K562 (cell line): ENCODE data around the gene ETS2. TPM values are rescaled to one million over a fixed set of nuclear protein-coding genes. Genes with fewer than 3 reads are reported as not detected.

Source experiments
- BRD4 ChIP-seq: fragments of 200-600 bp; sonication (generic); IDR thresholded peaks from 2 replicates; pipeline ENCODE4 v1.6.1; 2017; ENCODE audit warnings: inconsistent platforms
- EP300 ChIP-seq: IDR thresholded peaks from 2 replicates; pipeline ENCODE4 v1.6.1; 2012; ENCODE audit warnings: low read length, improper control_type of control experiment
- GABPB2 ChIP-seq: fragments of 250-450 bp; sonication (Bioruptor Pico); conservative IDR thresholded peaks from 2 replicates; pipeline ENCODE4 v1.5.1; 2021; ENCODE audit warnings: mild to moderate bottlenecking
- KLF13 ChIP-seq: fragments of 450-650 bp; IDR thresholded peaks from 2 replicates; pipeline ENCODE4 v1.6.1; 2016; ENCODE audit warnings: missing genetic modification characterization, low read depth, mild to moderate bottlenecking, missing compliant biosample characterization, moderate library complexity, borderline replicate concordance
- KLF6 ChIP-seq: fragments of 250-450 bp; sonication (Bioruptor Pico); IDR thresholded peaks from 2 replicates; pipeline ENCODE4 v1.4.0; 2020; ENCODE audit warnings: mild to moderate bottlenecking, moderate library complexity, borderline replicate concordance
- MCM5 ChIP-seq: fragments of 450-650 bp; IDR thresholded peaks from 2 replicates; pipeline ENCODE4 v1.6.1; 2016; ENCODE audit warnings: low read depth
- NCOA6 ChIP-seq: fragments of 450-650 bp; IDR thresholded peaks from 2 replicates; pipeline ENCODE4 v1.6.1; 2017; ENCODE audit warnings: mild to moderate bottlenecking
- NELFE ChIP-seq: IDR thresholded peaks from 2 replicates; pipeline ENCODE4 v1.6.1; 2011; ENCODE audit warnings: mild to moderate bottlenecking; ENCODE audit not compliant: insufficient read depth, insufficient read length
- RBBP5 ChIP-seq: fragments of 200-600 bp; sonication (generic); IDR thresholded peaks from 2 replicates; pipeline ENCODE4 v1.6.1; 2012; ENCODE audit warnings: borderline replicate concordance, mild to moderate bottlenecking, low read length, control low read depth, inconsistent platforms; ENCODE audit not compliant: insufficient read depth, poor library complexity, severe bottlenecking
- YY1 ChIP-seq, 3 experiments: IDR thresholded peaks; 2 replicates each; pipeline ENCODE4 v1.6.1; 2011; ENCODE audit warnings: low read length in 2 of 3, mild to moderate bottlenecking in 2 of 3, moderate library complexity in 2 of 3, borderline replicate concordance in 1 of 3, control low read depth in 1 of 3, low read depth in 1 of 3; ENCODE audit not compliant: insufficient read depth in 3 of 3, insufficient replicate concordance in 2 of 3, control insufficient read depth in 1 of 3, insufficient read length in 1 of 3; ENCODE audit errors: extremely low read depth in 1 of 3
- ZNF165 ChIP-seq: fragments of 250-450 bp; sonication (Bioruptor Pico); IDR thresholded peaks from 2 replicates; pipeline ENCODE4 v1.4.0; 2020; ENCODE audit warnings: borderline replicate concordance
- ZNF23 ChIP-seq: fragments of 250-450 bp; sonication (Bioruptor Pico); IDR thresholded peaks from 2 replicates; pipeline ENCODE4 v1.4.0; 2020; ENCODE audit warnings: mild to moderate bottlenecking
- polyA plus RNA-seq, 8 experiments: library from polyadenylated mRNA; depleted of rRNA in 4 of 8; stranded (reverse) in 5 of 8; unstranded in 3 of 8; fragments of >200 nt; fragmentation: Nextera tagmentation in 2 of 8; fragmentation: Illumina TruSeq in 1 of 8; extraction: Ambion mirVana in 2 of 8; extraction: Trizol in 1 of 8; gene quantifications; 2 replicates each; pipeline versions ENCODE4 v1.2.1 to v1.2.3, GENCODE V29; 2011 to 2014; ENCODE audit warnings: inconsistent platforms in 1 of 8, missing spikeins in 1 of 8
- total RNA-seq, 7 experiments: library from RNA; depleted of rRNA in 6 of 7; stranded (reverse); fragments of >200 nt in 6 of 7; fragmentation: Illumina TruSeq in 2 of 7; extraction: Trizol in 2 of 7; gene quantifications; 2 replicates each; pipeline versions ENCODE4 v1.2.1 to v1.2.3, GENCODE V29; 2011 to 2021; ENCODE audit warnings: low replicate concordance in 1 of 7
- TF ChIP-seq, protein P1 (sequence below), 2 experiments: fragments of 450-650 bp; IDR thresholded peaks; 2 replicates each; pipeline ENCODE4 v1.6.1; 2016; ENCODE audit warnings: mild to moderate bottlenecking in 2 of 2, borderline replicate concordance in 1 of 2, low read depth in 1 of 2, moderate library complexity in 1 of 2
- TF ChIP-seq, protein P2 (sequence below): IDR thresholded peaks from 2 replicates; pipeline ENCODE4 v1.6.1; 2012; ENCODE audit warnings: low read depth, low read length, improper control_type of control experiment, borderline replicate concordance
- TF ChIP-seq, protein P3 (sequence below): sonication (generic); formaldehyde crosslinking; IDR thresholded peaks from 2 replicates; pipeline ENCODE4 v1.8.0; 2022; ENCODE audit warnings: mild to moderate bottlenecking, missing genetic modification reagents

Gene ETS2
- total and polyA plus RNA-seq, 9 of the 15 experiments (the other 6 are each of a cell fraction or from before 2014, with no cell fraction given): 1.7 to 24.4 (median 12.2) TPM

DNA sequence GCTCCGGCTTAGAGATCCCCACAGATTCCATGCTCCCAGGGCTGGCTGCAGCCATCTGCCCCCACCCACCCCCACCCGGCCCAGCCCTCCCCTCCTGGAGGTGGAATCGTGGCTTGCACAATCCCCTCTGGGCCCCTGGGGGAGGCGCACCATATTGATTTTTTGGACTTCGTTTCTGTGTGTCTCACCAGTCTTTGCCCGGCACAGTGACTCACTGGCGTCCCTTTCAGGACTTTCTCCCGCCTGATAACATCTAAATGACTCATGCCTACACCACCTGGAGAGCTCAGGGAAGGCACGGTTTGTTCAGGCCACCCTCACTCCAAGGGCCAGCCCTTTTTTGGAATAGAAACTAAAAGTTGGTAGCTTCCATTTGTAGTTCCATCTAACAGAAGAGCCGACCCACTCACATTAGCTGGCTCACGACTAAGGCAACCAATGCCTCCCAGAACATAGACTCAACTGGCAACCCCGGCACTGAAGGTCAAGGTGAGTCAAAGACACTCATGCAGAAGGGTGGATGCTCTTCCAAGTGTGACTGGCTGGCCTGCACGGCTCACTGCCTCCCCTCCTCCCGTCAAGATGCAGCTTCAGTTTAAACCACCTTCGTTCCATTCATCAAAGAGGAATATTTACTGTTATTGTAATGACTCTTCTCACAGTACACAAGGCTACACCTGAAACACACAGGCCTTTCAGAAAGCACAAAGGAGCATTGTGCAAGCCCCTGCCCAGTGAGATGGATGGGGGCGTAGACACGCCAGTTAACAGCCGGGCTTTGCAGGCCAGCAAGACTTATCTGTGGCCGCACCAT lies 18.1 kb upstream of the ETS2 start (continued):
- TF ChIP-seq, protein P1, sequence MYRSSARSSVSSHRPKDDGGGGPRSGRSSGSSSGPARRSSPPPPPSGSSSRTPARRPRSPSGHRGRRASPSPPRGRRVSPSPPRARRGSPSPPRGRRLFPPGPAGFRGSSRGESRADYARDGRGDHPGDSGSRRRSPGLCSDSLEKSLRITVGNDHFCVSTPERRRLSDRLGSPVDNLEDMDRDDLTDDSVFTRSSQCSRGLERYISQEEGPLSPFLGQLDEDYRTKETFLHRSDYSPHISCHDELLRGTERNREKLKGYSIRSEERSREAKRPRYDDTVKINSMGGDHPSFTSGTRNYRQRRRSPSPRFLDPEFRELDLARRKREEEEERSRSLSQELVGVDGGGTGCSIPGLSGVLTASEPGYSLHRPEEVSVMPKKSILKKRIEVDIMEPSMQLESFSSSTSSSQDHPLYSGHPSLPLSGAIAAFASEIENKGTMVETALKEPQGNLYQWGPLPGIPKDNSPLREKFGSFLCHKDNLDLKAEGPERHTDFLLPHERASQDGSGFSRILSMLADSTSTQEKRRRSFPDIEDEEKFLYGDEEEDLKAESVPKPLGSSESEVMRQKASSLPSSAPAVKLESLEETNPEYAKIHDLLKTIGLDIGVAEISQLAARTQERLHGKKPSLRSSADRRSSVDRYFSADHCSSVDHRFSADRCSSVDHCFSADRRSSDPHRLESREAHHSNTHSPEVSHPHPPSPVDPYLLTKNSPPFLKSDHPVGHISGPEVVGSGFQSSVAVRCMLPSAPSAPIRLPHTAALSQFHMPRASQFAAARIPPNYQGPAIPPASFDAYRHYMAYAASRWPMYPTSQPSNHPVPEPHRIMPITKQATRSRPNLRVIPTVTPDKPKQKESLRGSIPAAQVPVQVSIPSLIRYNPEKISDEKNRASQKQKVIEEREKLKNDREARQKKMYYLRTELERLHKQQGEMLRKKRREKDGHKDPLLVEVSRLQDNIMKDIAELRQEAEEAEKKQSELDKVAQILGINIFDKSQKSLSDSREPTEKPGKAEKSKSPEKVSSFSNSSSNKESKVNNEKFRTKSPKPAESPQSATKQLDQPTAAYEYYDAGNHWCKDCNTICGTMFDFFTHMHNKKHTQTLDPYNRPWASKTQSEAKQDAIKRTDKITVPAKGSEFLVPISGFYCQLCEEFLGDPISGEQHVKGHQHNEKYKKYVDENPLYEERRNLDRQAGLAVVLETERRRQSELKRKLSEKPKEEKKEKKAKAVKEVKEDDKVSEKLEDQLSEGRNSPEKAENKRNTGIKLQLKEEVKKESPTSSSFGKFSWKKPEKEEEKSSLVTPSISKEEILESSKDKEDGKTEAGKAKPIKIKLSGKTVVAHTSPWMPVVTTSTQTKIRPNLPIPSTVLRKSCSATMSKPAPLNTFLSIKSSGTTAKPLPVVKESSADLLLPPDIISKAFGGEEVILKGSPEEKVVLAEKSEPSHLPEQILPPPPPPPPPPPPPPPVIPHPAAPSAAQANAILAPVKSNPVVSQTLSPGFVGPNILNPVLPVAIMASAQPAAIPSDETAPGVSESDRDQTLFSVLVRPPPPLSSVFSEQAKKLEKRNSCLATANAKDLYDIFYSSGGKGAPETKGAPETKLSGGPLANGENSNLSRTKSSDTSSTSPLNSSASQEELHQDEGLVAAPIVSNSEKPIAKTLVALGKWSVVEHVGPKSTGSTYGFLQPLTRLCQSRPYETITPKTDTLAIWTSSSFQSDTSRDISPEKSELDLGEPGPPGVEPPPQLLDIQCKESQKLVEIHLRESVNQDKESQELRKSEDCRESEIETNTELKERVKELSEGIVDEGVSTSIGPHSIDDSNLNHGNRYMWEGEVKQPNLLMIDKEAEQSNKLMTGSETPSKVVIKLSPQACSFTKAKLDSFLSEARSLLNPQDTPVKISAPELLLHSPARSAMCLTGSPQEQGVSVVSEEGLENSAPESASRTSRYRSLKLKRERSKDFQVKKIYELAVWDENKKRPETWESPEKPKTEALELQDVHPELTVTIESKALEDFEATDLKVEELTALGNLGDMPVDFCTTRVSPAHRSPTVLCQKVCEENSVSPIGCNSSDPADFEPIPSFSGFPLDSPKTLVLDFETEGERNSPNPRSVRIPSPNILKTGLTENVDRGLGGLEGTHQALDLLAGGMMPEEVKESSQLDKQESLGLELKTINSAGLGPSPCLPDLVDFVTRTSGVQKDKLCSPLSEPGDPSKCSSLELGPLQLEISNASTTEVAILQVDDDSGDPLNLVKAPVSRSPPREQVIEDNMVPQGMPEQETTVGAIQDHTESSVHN (IDR thresholded peaks at IDR 0.05; ENCODE audit: borderline replicate concordance in 1 of 2, low read depth in 1 of 2): peak in 1 of 2 experiments; percentile 93; a peak in 2 of 4 replicates
- TF ChIP-seq NELFE (no peak), RBBP5 (no peak), EP300 (peak; percentile 53), GABPB2 (CRISPR knock-in tag) (no peak), MCM5 (no peak), NCOA6 (no peak), ZNF165 (CRISPR knock-in tag) (no peak), BRD4 (no peak), ZNF23 (CRISPR knock-in tag) (no peak), YY1 (IDR thresholded peaks at IDR 0.05; ENCODE audit: borderline replicate concordance in 1 of 3, control insufficient read depth in 1 of 3, extremely low read depth in 1 of 3, insufficient read depth in 3 of 3, insufficient read length in 1 of 3, insufficient replicate concordance in 2 of 3, low read depth in 1 of 3, low read length in 2 of 3) (peak in 1 of 3 experiments; percentile 37), KLF13 (tag) (no peak), KLF6 (CRISPR knock-in tag) (no peak)
- TF ChIP-seq, protein P2, sequence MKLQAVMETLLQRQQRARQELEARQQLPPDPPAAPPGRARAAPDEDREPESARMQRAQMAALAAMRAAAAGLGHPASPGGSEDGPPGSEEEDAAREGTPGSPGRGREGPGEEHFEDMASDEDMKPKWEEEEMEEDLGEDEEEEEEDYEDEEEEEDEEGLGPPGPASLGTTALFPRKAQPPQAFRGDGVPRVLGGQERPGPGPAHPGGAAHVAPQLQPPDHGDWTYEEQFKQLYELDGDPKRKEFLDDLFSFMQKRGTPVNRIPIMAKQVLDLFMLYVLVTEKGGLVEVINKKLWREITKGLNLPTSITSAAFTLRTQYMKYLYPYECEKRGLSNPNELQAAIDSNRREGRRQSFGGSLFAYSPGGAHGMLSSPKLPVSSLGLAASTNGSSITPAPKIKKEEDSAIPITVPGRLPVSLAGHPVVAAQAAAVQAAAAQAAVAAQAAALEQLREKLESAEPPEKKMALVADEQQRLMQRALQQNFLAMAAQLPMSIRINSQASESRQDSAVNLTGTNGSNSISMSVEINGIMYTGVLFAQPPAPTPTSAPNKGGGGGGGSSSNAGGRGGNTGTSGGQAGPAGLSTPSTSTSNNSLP: no peak
- TF ChIP-seq, protein P3, sequence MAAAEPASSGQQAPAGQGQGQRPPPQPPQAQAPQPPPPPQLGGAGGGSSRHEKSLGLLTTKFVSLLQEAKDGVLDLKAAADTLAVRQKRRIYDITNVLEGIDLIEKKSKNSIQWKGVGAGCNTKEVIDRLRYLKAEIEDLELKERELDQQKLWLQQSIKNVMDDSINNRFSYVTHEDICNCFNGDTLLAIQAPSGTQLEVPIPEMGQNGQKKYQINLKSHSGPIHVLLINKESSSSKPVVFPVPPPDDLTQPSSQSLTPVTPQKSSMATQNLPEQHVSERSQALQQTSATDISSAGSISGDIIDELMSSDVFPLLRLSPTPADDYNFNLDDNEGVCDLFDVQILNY (CRISPR knock-in tag): no peak
